ENCODE measurements around the gene NME3.

The NME3 gene

DNA sequence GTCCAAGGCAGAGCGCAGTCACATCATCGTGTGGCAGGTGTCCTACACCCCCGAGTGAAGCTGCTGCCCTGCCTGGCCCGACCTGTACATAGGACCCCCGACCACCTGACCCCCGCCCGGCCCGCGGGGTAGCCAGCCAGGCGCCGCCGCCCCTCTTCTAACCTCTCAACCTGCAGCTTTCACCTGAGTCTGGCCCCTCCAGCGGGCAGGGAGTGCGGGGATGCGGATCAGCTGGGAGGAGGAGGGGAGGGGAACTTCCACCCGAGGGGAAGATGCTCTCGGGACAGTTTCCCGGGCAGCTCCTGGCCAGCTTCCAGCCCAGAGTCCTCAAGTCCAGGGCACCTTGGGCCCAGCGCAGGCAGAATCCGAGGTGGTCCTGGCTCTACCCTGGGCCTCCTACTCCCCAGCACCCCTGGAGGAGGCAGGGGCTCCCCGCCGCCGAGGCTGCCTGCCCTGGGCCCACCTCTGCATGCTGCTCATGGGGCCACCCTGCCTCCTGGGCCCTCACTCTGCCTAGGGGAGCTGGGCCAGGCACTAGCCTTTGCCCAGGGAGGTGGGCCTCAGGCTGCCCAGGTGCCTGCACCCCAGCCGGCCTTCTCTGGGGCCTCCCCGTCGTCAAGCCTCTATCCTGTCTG lies 2.5 kb downstream of the NME3 start:
- DNase-seq (ENCODE audit: low read depth in 2 of 2): no peak

DNA sequence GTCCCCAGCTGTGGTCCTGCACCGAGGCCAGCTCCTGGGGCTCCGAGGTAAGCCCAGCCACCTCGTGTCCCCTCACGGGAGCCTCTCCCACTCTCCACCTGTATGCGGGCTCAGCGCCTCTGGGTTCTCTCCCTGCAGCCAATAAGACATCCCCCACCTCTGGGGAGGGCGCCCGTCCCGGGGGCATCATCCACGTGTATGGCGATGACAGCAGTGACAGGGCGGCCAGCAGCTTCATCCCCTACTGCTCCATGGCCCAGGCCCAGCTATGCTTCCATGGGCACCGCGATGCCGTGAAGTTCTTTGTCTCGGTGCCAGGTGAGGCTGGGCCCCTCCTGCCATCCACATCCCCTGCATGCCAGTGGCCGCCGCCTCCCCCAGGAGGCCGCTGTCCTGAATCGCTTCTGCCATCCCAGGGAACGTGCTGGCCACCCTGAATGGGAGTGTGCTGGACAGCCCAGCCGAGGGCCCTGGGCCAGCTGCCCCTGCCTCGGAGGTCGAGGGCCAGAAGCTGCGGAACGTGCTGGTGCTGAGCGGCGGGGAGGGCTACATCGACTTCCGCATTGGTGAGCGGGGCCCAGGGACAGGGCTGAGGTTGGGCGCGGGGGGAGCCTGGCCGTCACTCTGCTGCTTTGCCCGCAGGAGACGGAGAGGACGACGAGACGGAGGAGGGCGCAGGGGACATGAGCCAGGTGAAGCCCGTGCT lies 3.1 kb downstream of the NME3 start:
- DNase-seq (ENCODE audit: low read depth in 2 of 2): no peak

DNA sequence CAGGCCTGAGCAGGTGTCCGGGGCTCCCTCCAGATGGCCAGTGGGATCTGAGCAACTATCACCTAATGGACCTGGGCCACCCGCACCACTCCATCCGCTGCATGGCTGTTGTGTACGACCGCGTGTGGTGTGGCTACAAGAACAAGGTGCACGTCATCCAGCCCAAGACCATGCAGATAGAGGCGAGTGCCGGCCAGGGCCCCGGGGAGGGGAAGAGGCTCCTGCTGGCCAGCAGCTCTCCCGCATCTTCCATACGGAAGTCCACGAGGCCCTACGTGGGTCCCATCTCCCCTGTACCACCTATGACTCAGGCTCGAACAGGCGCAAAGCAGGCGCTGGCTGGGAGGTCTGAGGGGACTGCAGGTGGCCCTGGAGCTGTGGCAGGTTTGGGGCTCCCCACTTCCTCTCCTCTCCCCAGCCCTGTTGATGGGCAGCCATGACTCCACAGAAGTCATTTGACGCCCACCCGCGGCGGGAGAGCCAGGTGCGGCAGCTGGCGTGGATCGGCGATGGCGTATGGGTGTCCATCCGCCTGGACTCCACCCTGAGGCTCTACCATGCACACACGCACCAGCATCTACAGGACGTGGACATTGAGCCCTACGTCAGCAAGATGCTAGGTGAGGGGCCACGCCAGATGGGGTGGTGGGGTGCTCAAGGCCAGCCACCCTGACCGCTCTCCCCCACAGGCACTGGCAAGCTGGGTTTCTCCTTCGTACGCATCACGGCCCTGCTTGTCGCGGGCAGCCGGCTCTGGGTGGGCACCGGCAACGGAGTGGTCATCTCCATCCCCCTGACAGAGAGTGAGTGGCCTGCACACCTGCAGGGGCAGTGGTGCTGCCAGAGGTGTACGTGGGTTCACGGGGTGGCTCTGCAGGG lies 4.0 kb downstream of the NME3 start:
- no peak for DNase-seq (ENCODE audit: low read depth in 2 of 2)

- DNase-seq (ENCODE audit: low read depth in 2 of 2): no peak
These were observed 4.6 kb downstream of the NME3 start for GRCh38 chr16:1766701-1767100.

- DNase-seq (ENCODE audit: low read depth in 2 of 2): no peak
These were observed 5.1 kb downstream of the NME3 start for GRCh38 chr16:1766231-1766630.

- no peak for DNase-seq (ENCODE audit: low read depth in 2 of 2)
These were observed 5.5 kb downstream of the NME3 start for GRCh38 chr16:1765826-1766225.

DNA sequence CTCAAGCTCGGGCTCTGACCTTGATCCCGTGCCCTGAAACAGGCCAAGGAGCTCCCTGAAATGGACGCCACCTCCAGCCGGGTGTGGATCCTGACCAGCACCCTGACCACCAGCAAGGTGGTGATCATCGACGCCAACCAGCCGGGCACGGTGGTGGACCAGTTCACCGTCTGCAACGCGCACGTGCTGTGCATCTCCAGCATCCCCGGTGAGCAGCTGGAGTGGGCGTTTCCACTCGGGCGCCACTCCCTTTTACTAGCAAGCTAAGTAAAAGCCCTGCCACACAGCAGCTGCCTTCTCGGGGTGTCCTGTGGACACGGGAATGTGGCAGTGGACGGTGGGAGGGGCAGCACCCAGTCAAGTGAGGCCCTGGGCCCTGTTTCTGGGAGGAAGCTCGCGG lies 6.4 kb downstream of the NME3 start:
- DNase-seq (ENCODE audit: low read depth in 2 of 2): no peak

- no peak for DNase-seq (ENCODE audit: low read depth in 2 of 2)
These were observed 7.5 kb downstream of the NME3 start for GRCh38 chr16:1763521-1764511.

- DNase-seq (ENCODE audit: low read depth in 2 of 2): no peak
These were observed 8.3 kb downstream of the NME3 start for GRCh38 chr16:1762879-1763520.

DNA sequence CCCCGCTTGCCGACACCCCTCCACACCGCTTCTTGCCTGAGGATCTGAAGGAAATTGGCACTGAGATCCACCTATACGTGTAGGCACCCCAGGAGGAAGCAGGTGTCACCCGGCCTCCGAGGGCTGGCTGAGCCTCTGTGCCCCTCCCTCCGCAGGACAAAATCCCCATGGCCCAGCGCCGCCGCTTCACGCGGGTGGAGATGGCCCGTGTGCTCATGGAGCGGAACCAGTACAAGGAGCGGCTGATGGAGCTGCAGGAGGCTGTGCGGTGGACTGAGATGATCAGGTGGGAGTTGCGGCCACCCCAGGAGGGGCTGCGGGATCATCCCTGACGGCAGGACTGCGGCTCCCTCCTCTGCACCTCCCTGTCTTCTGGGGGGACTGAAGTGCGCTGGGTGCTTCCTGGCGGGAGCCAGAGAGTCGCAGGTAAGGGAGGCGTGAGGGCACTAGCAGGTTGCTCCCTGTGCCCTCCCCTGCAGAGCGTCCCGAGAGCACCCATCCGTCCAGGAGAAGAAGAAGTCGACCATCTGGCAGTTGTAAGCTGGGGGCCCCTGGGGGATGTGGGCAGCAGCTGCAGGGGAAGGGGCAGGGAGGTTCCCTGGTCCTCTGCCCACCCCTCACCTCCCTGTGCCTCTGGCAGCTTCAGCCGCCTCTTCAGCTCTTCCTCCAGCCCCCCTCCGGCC lies 9.0 kb downstream of the NME3 start:
- no peak for DNase-seq (ENCODE audit: low read depth in 2 of 2)

DNA sequence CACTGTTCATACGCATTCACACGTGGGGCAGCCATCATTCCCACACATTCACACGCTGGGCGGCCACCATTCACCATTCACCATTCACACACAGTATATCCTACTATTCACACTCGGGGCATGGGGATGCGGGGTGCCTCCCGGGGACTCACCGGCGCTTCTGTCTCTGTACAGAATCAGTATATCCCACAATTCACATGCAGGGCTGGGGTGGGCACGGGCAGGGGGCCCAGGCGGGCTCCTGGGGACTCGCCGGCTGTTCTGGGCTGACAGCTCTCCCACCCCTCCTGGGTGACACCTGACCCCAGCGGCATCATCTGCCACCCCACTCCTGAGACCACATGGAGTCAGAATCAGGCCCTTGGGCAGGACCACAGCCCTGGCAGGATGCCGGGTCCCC lies 9.6 kb downstream of the NME3 start:
- no peak for DNase-seq (ENCODE audit: low read depth in 2 of 2)

- DNase-seq (ENCODE audit: low read depth in 2 of 2): no peak
These were observed 10.4 kb downstream of the NME3 start for GRCh38 chr16:1760911-1761310.

- DNase-seq (ENCODE audit: low read depth in 2 of 2): no peak
These were observed 11.8 kb downstream of the NME3 start for GRCh38 chr16:1759511-1759910.

GRCh38 chr16:1758923-1759322 lies 12.4 kb downstream of the NME3 start:
- no peak for DNase-seq (ENCODE audit: low read depth in 2 of 2)

DNA sequence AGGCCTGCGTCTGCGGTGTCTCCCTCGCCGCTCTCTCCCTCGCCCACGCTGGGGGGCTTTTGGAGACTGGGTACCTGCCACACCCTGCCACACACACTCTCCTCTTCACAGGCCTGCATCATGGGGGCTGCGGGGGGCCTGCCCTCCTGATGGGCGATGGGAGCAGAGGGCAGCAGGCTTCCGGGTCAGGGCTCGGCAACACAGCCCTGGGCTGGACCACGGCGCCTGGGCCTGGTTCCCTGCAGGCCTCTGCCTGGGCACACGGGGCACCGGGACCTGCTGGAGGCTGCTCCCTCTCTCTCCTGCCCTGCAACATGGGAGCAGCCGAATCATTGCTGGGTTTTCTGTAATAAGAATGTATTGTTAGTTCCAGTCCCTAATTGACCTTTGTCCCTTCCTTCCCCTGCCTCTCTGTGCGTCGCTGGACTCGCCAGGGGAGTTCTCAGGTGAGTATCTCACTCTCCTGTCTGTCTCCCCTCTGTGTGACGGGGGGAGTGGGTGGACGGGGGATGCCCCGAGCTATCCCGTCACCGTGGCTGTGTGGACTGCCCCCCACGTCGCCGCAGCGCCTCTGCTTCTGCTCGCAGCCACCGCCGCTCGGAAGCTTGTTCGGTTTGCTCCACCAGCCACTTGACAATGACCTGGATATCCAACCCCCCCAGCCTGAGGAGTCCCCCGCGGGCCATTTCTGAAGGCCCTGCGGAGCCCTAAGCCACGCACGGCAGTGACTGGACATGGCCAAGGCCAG lies 13.5 kb downstream of the NME3 start:
- DNase-seq (ENCODE audit: low read depth in 2 of 2): no peak

DNA sequence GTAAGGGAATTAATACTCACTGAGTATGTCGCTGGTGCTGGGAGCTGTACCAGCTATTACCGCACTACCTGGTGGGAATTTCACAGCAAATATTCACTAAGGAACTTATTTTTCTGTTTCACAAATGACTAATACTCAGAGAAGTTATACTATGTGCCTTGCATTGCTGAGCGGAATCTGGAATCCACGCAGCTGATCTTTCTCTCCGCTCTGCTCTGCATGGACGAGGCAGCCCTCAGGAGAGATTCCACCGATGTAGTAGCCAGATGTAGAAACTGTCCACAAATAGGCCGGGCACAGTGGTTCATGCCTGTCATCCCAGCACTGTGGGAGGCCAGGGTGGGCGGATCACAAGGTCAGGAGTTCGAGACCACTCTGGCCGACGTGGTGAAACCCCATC lies 17.1 kb downstream of the NME3 start:
- no peak for DNase-seq (ENCODE audit: low read depth in 2 of 2)

GRCh38 chr16:1752853-1753252 lies 18.5 kb downstream of the NME3 start:
- no peak for DNase-seq (ENCODE audit: low read depth in 2 of 2)

DNA sequence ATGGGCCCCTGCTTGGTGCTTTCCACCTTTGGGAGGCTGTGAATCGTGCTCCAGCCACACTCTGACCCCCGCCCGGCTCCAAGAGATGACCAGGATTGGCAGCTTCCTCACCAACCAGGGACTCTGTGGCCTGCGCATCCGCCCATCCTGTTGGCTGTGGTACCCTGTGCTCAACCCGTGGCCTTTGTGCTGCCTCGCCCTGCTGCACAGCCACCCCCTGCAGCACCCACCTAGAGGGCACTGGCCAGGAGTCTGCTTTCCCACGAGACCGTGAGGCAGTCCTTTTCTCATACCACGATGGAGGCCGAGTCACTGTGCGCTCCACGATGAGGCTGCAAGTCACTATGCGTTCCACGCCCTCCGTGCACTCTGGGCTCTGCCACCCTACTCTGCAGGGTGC lies 19.4 kb downstream of the NME3 start:
- DNase-seq (ENCODE audit: low read depth in 2 of 2): no peak

All from stimulated activated CD8-positive, alpha-beta memory T cell treated with anti-CD3 and anti-CD28 coated beads, Interleukin-7, amount 100 ng/mL, for 4 hours (primary cell).